H1 (cell line): Measurements from ENCODE around the gene ANKRD62.

Experiments used
- POLR2A ChIP-seq, 2 experiments: IDR thresholded peaks; 1 replicate in 1 of 2; 2 replicates in 1 of 2; pipeline ENCODE4 v1.6.1; 2011; ENCODE audit warnings: low read depth in 2 of 2, low read length in 2 of 2, mild to moderate bottlenecking in 2 of 2; ENCODE audit errors: control extremely low read depth in 1 of 2
- ZNF274 ChIP-seq: IDR thresholded peaks from 2 replicates; pipeline ENCODE4 v1.7.0; 2012; ENCODE audit warnings: low read length, borderline replicate concordance; ENCODE audit errors: extremely low read depth

- TF ChIP-seq POLR2A (IDR thresholded peaks at IDR 0.05; ENCODE audit: control extremely low read depth in 1 of 2, low read depth in 2 of 2, low read length in 2 of 2): no peak
- TF ChIP-seq ZNF274: no peak
These were observed 40.4 kb upstream of the ANKRD62 start for GRCh38 chr18:12053289-12053688.
